GM12878 (cell line): ENCODE measurements around the gene SERPINE1. TPM values are rescaled to one million over a fixed set of nuclear protein-coding genes. Genes with fewer than 3 reads are reported as not detected.

ENCODE experiments used
- ATAC-seq: fragments of 200-7000 bp; cut with Tn5 transposase; 3 replicates; pipeline ENCODE4 v1.9.1; 2020; ENCODE audit warnings: mild to moderate bottlenecking, moderate library complexity
- BruUV-seq: library from RNA; stranded (reverse); fragments of 400-500 nt; replicated peaks from 2 replicates; lab custom pipeline; 2021; lab: Mats Ljungman, UMichigan
- CTCF ChIA-PET: fragments of 300-600 bp; sonication (Branson Sonifier 250); formaldehyde crosslinking; extraction: SDS; loops from one replicate; lab custom pipeline; 2021; ENCODE audit warnings: inconsistent platforms; lab: Yijun Ruan, JAX
- POLR2A ChIA-PET: fragments of 350-600 bp; formaldehyde crosslinking; extraction: SDS; loops from one replicate; lab custom pipeline; 2021; ENCODE audit warnings: inconsistent platforms; lab: Charles Lee
- RAD21 ChIA-PET: fragments of 300-600 bp; sonication (Branson Sonifier 250); formaldehyde crosslinking; loops from one replicate; lab custom pipeline; 2023; ENCODE audit warnings: antibody characterized with exemption; ENCODE audit not compliant: unreplicated experiment; lab: Charles Lee
- SMC1A ChIA-PET: fragments of 300-600 bp; sonication (Branson Sonifier 250); formaldehyde crosslinking; loops from one replicate; lab custom pipeline; 2023; ENCODE audit not compliant: unreplicated experiment, uncharacterized antibody; lab: Charles Lee
- DNase-seq: peaks from one replicate; pipeline ENCODE4 v3.0.0-alpha.2; 2011; ENCODE audit warnings: low read depth, low spot score
- FAIRE-seq: peaks from 3 replicates; lab custom pipeline; 2011; peaks lifted over from hg19 to GRCh38; lab: Jason Lieb, UNC
- H2AFZ ChIP-seq: 2 replicates; pipeline ENCODE4 v1.6.0; 2011; ENCODE audit warnings: low read depth, low read length, control low read depth; ENCODE audit not compliant: control insufficient read depth
- H3K27ac ChIP-seq: 2 replicates; pipeline ENCODE4 v1.5.1; 2011; ENCODE audit warnings: control low read depth; ENCODE audit not compliant: control insufficient read depth, insufficient read depth
- H3K27me3 ChIP-seq, 2 experiments: replicated peaks in 1 of 2; 2 replicates each; pipeline versions ENCODE4 v1.6.0 to v1.6.1; 2011; ENCODE audit warnings: low read length in 1 of 2; ENCODE audit not compliant: control insufficient read depth in 2 of 2, insufficient read depth in 2 of 2
- H3K36me3 ChIP-seq, 2 experiments: 2 replicates each; pipeline ENCODE4 v1.5.1; 2011; ENCODE audit warnings: low read length in 1 of 2; ENCODE audit not compliant: control insufficient read depth in 2 of 2, insufficient read depth in 2 of 2
- H3K4me1 ChIP-seq: 2 replicates; pipeline ENCODE4 v1.6.1; 2011; ENCODE audit warnings: mild to moderate bottlenecking, low read length, moderate library complexity, mixed read lengths; ENCODE audit not compliant: control insufficient read depth, insufficient read depth
- H3K4me2 ChIP-seq: 2 replicates; pipeline ENCODE4 v1.6.0; 2011; ENCODE audit warnings: control low read depth; ENCODE audit not compliant: control insufficient read depth, insufficient read depth
- H3K4me3 ChIP-seq: fragments of 200-600 bp; sonication (generic); 2 replicates; pipeline ENCODE4 v1.5.1; 2016
- H3K79me2 ChIP-seq: 2 replicates; pipeline ENCODE4 v1.6.0; 2011; ENCODE audit warnings: low read length; ENCODE audit not compliant: control insufficient read depth, insufficient read depth
- H3K9ac ChIP-seq: 2 replicates; pipeline ENCODE4 v1.8.0; 2011; ENCODE audit warnings: low read length, control low read depth, mixed read lengths; ENCODE audit not compliant: control insufficient read depth, insufficient read depth
- H3K9me3 ChIP-seq: replicated peaks from 3 replicates; pipeline ENCODE4 v1.5.1; 2011; ENCODE audit warnings: mild to moderate bottlenecking, low read length; ENCODE audit not compliant: control insufficient read depth, insufficient read depth
- H4K20me1 ChIP-seq: 2 replicates; pipeline ENCODE4 v1.6.0; 2011; ENCODE audit not compliant: control insufficient read depth, insufficient read depth
- JUNB ChIP-seq: IDR thresholded peaks from 2 replicates; pipeline ENCODE4 v1.6.1; 2016; ENCODE audit warnings: antibody characterized with exemption, mild to moderate bottlenecking
- MYC ChIP-seq: IDR thresholded peaks from 2 replicates; pipeline ENCODE4 v1.6.1; 2011; ENCODE audit warnings: mild to moderate bottlenecking, low read length, moderate library complexity, inconsistent platforms; ENCODE audit not compliant: insufficient read depth, insufficient replicate concordance, insufficient read length, severe bottlenecking
- RAD51 ChIP-seq: fragments of 450-650 bp; IDR thresholded peaks from 2 replicates; pipeline ENCODE4 v1.6.1; 2016; ENCODE audit warnings: moderate library complexity, mild to moderate bottlenecking, inconsistent platforms
- SUZ12 ChIP-seq: fragments of 200-600 bp; sonication (generic); IDR thresholded peaks from one replicate; pipeline ENCODE4 v1.6.1; 2018; ENCODE audit warnings: antibody characterized with exemption, mild to moderate bottlenecking; ENCODE audit not compliant: unreplicated experiment
- USF1 ChIP-seq: IDR thresholded peaks from 2 replicates; pipeline ENCODE4 v1.6.1; 2011; ENCODE audit warnings: borderline replicate concordance, low read depth, mild to moderate bottlenecking, moderate library complexity, mixed read lengths, low read length; ENCODE audit not compliant: insufficient read depth; ENCODE audit errors: extremely low read length
- ZBTB11 ChIP-seq: fragments of 450-650 bp; formaldehyde crosslinking; IDR thresholded peaks from 2 replicates; pipeline ENCODE4 v1.5.0; 2022; ENCODE audit warnings: mild to moderate bottlenecking, missing genetic modification characterization
- ZNF24 ChIP-seq: fragments of 450-650 bp; IDR thresholded peaks from 2 replicates; pipeline ENCODE4 v1.6.1; 2017; ENCODE audit warnings: antibody characterized with exemption, mild to moderate bottlenecking
- WGBS: methylation state at CpG from one replicate; pipeline ENCODE4 v1.1.6; 2016; ENCODE audit warnings: low lambda C conversion rate; ENCODE audit not compliant: insufficient replicate concordance, insufficient coverage; ENCODE audit errors: missing lambda C conversion rate; 5-methylcytosine and 5-hydroxymethylcytosine counted together
- in situ Hi-C: fragments of 300-500 bp; cut with MboI; formaldehyde crosslinking; loops from 9 replicates; pipeline ENCODE4 v1.14.3; 2018; ENCODE audit warnings: mixed read lengths
- intact Hi-C: fragments of 100-400 bp; cut with micrococcal nuclease; formaldehyde crosslinking; loops from one replicate; pipeline ENCODE4 v1.14.2; 2022; ENCODE audit not compliant: unreplicated experiment
- polyA plus RNA-seq, 11 experiments: library from polyadenylated mRNA; depleted of rRNA in 4 of 11; unstranded in 6 of 11; stranded (reverse) in 5 of 11; fragments of >200 nt; fragmentation: Nextera tagmentation in 4 of 11; fragmentation: Illumina TruSeq in 1 of 11; extraction: Ambion mirVana in 4 of 11; extraction: Trizol in 1 of 11; gene quantifications; 1 replicate in 1 of 11; 2 replicates in 10 of 11; pipeline versions ENCODE4 v1.2.1 to v1.2.3, GENCODE V29; 2011 to 2016; ENCODE audit warnings: inconsistent platforms in 2 of 11, missing spikeins in 2 of 11, low read depth in 1 of 11
- total RNA-seq, 4 experiments: library from RNA; depleted of rRNA in 3 of 4; stranded (reverse); fragments of >200 nt in 3 of 4; fragmentation: Illumina TruSeq in 1 of 4; extraction: Trizol in 1 of 4; gene quantifications; 2 replicates each; pipeline versions ENCODE4 v1.2.1 to v1.2.3, GENCODE V29; 2013 to 2021

Gene SERPINE1
- total and polyA plus RNA-seq, 10 of the 15 experiments (the other 5 are each of a cell fraction or from before 2014, with no cell fraction given), result 0.20 to 2.4 (median 0.44) TPM

GRCh38 chr7:101114492-101114891, 12.4 kb upstream of the SERPINE1 start:
- Histone ChIP-seq H3K79me2 (no peaks in the 10 kb centered on the region), H3K9ac (no peak overlapping the region), H3K4me1 (no peaks in the 10 kb centered on the region), H3K4me3 (no peak overlapping the region), H3K27me3 (no peaks in the 10 kb centered on the region), H3K4me2 (no peak overlapping the region), H3K36me3 (no peaks in the 10 kb centered on the region), H3K9me3 (no peaks in the 10 kb centered on the region), H2AFZ (no peak overlapping the region), H3K27ac (no peak overlapping the region), H4K20me1 (no peaks in the 10 kb centered on the region)
- no peak for DNase-seq
- no peak for FAIRE-seq
- ChIA-PET CTCF (interaction anchor here (1.3 to 1.5 kb wide), 2 partner anchors 22 to 24 kb away, joined by 3 to 5 read pairs; no protein-coding TSS in a partner anchor), RAD21 (no interaction called here), POLR2A (interaction anchor here (0.8 kb wide), 1 partner anchor 8 kb away, joined by 3 read pairs; no protein-coding TSS in a partner anchor), SMC1A (no interaction called here)
- intact Hi-C loops, result no loop called here
- 13% methylated on average over 6 of the region's 8 CpGs for WGBS
- ATAC-seq, result no peak; the same call in 2 of the 3 replicates
- TF ChIP-seq ZBTB11 (CRISPR knock-in tag), result no peak
- in situ Hi-C loops, result no loop called here
- BruUV-seq, result no TSS peak

- no peaks in the 10 kb centered on the region for H3K9me3 ChIP-seq
- FAIRE-seq (no peak), DNase-seq (no peak), ATAC-seq (no peak)
- no peak overlapping the region for H3K4me2 ChIP-seq
- no peak overlapping the region for H3K4me3 ChIP-seq
- no peak overlapping the region for H2AFZ ChIP-seq
- no peak overlapping the region for H3K27ac ChIP-seq
- no TSS peak for BruUV-seq
- ChIA-PET RAD21 (no interaction called here), POLR2A (no interaction called here), CTCF (no interaction called here), SMC1A (no interaction called here)
- H3K9ac ChIP-seq, result no peak overlapping the region
- no peaks in the 10 kb centered on the region for H3K36me3 ChIP-seq
- no peaks in the 10 kb centered on the region for H3K27me3 ChIP-seq
- H3K79me2 ChIP-seq, result no peaks in the 10 kb centered on the region
- no peak for TF ChIP-seq ZNF24
- no peak for TF ChIP-seq MYC
- no peak for TF ChIP-seq SUZ12
- TF ChIP-seq USF1, result no peak
- TF ChIP-seq JUNB, result no peak
- no peak for TF ChIP-seq RAD51
- WGBS, result 0% methylated on average over 3 of the region's 3 CpGs
- in situ Hi-C loops (no loop called here), intact Hi-C loops (no loop called here)
- no peaks in the 10 kb centered on the region for H3K4me1 ChIP-seq
- H4K20me1 ChIP-seq, result no peaks in the 10 kb centered on the region
Observed at GRCh38 chr7:101115215-101115614, 11.7 kb upstream of the SERPINE1 start.
